HepG2 (cell line): ENCODE data around the gene CRNKL1. TPM values are rescaled to one million over a fixed set of nuclear protein-coding genes. Genes with fewer than 3 reads are reported as not detected.
A peak's percentile ranks its signal among the peaks of the same experiment; 100 is the strongest.

Experiments used
- HMGXB4 ChIP-seq, 2 experiments: sonication (generic) in 1 of 2; formaldehyde crosslinking in 1 of 2; IDR thresholded peaks; 2 replicates each; pipeline versions ENCODE4 v1.4.0 to v1.6.1; 2018 to 2020; ENCODE audit warnings: missing genetic modification reagents in 2 of 2, borderline replicate concordance in 1 of 2, low read depth in 1 of 2, mild to moderate bottlenecking in 1 of 2, missing biosample characterization in 1 of 2
- KDM2A ChIP-seq: sonication (generic); formaldehyde crosslinking; IDR thresholded peaks from 2 replicates; pipeline ENCODE4 v1.4.0; 2020; ENCODE audit warnings: low read depth, missing genetic modification reagents, borderline replicate concordance
- KLF11 ChIP-seq: IDR thresholded peaks from 2 replicates; pipeline ENCODE4 v1.6.1; 2016; ENCODE audit warnings: missing compliant biosample characterization
- MIER3 ChIP-seq: IDR thresholded peaks from 2 replicates; pipeline ENCODE4 v1.6.1; 2016; ENCODE audit warnings: missing compliant biosample characterization, borderline replicate concordance
- POGZ ChIP-seq: sonication (generic); formaldehyde crosslinking; IDR thresholded peaks from 2 replicates; pipeline ENCODE4 v1.4.0; 2020; ENCODE audit warnings: mild to moderate bottlenecking, missing genetic modification reagents
- PRPF4 ChIP-seq: fragments of 200-400 bp; formaldehyde crosslinking; IDR thresholded peaks from 2 replicates; pipeline ENCODE4 v1.6.1; 2016; ENCODE audit warnings: low read length, low read depth; ENCODE audit not compliant: poor library complexity, severe bottlenecking
- ZNF160 ChIP-seq: sonication (generic); formaldehyde crosslinking; IDR thresholded peaks from 2 replicates; pipeline ENCODE4 v1.8.0; 2022; ENCODE audit warnings: mild to moderate bottlenecking, inconsistent platforms, missing genetic modification reagents
- ZNF326 ChIP-seq: sonication (generic); formaldehyde crosslinking; IDR thresholded peaks from 2 replicates; pipeline ENCODE4 v1.4.0; 2020; ENCODE audit warnings: missing genetic modification reagents, borderline replicate concordance
- ZNF431 ChIP-seq: sonication (generic); formaldehyde crosslinking; IDR thresholded peaks from 2 replicates; pipeline ENCODE4 v1.9.0; 2022; ENCODE audit warnings: missing genetic modification reagents, low read depth, mild to moderate bottlenecking, borderline replicate concordance
- ZNF567 ChIP-seq: sonication (generic); formaldehyde crosslinking; IDR thresholded peaks from 2 replicates; pipeline ENCODE4 v1.8.1; 2023; ENCODE audit warnings: mild to moderate bottlenecking, missing genetic modification reagents, borderline replicate concordance
- ZNF660 ChIP-seq: sonication (generic); formaldehyde crosslinking; IDR thresholded peaks from 2 replicates; pipeline ENCODE4 v1.5.1; 2020; ENCODE audit warnings: mild to moderate bottlenecking, low read depth, missing genetic modification reagents, borderline replicate concordance
- ZNF773 ChIP-seq: sonication (generic); formaldehyde crosslinking; IDR thresholded peaks from 2 replicates; pipeline ENCODE4 v1.4.0; 2020; ENCODE audit warnings: missing genetic modification reagents, borderline replicate concordance
- ZZZ3 ChIP-seq: sonication (generic); formaldehyde crosslinking; IDR thresholded peaks from 2 replicates; pipeline ENCODE4 v1.4.0; 2020; ENCODE audit warnings: missing genetic modification reagents, mild to moderate bottlenecking, borderline replicate concordance
- polyA plus RNA-seq, 8 experiments: library from polyadenylated mRNA; depleted of rRNA in 3 of 8; stranded (reverse) in 7 of 8; unstranded in 1 of 8; fragments of >200 nt; fragmentation: Illumina TruSeq in 4 of 8; extraction: Trizol in 4 of 8; gene quantifications; 2 replicates each; pipeline versions ENCODE4 v1.2.1 to v1.2.3, GENCODE V29; 2011 to 2016; ENCODE audit warnings: low read depth in 4 of 8, missing spikeins in 1 of 8, mixed read lengths in 1 of 8; ENCODE audit not compliant: insufficient read depth in 1 of 8
- total RNA-seq, 5 experiments: library from RNA; depleted of rRNA; stranded (reverse); fragments of >200 nt; fragmentation: Illumina TruSeq; extraction: Trizol; gene quantifications; 2 replicates each; pipeline ENCODE4 v1.2.3, GENCODE V29; 2016; ENCODE audit warnings: low read depth in 1 of 5
- TF ChIP-seq, protein P1 (sequence below): sonication (generic); formaldehyde crosslinking; IDR thresholded peaks from 2 replicates; pipeline ENCODE4 v1.4.0; 2020; ENCODE audit warnings: mild to moderate bottlenecking, missing genetic modification reagents
- TF ChIP-seq, protein P2 (sequence below): sonication (generic); formaldehyde crosslinking; IDR thresholded peaks from 2 replicates; pipeline ENCODE4 v1.5.0; 2020; ENCODE audit warnings: mild to moderate bottlenecking, missing genetic modification reagents, borderline replicate concordance
- TF ChIP-seq, protein P3 (sequence below): sonication (generic); formaldehyde crosslinking; IDR thresholded peaks from 2 replicates; pipeline ENCODE4 v1.4.0; 2020; ENCODE audit warnings: missing genetic modification reagents

Gene CRNKL1
- total and polyA plus RNA-seq, 2 of the 13 experiments (the other 11 are each of a cell fraction or from before 2014, with no cell fraction given), result 12.3 to 64.5 TPM

GRCh38 chr20:20002101-20002998 lies 49.9 kb downstream of the CRNKL1 start (continued):
- TF ChIP-seq HMGXB4 (CRISPR knock-in tag; IDR thresholded peaks at IDR 0.05; ENCODE audit: borderline replicate concordance in 1 of 2, low read depth in 1 of 2) (peak in 1 of 2 experiments; percentile 32; a peak in 1 of 4 replicates), PRPF4 (no peak), ZZZ3 (CRISPR knock-in tag) (no peak), POGZ (CRISPR knock-in tag) (peak; percentile 71), ZNF660 (CRISPR knock-in tag) (no peak), MIER3 (CRISPR knock-in tag) (peak; percentile 75; the same call in 1 of the 2 replicates), ZNF160 (CRISPR knock-in tag) (no peak), ZNF431 (CRISPR knock-in tag) (no peak), ZNF567 (CRISPR knock-in tag) (no peak), KDM2A (CRISPR knock-in tag) (no peak), ZNF773 (CRISPR knock-in tag) (no peak), ZNF326 (no peak), KLF11 (no peak)
- TF ChIP-seq, protein P1, sequence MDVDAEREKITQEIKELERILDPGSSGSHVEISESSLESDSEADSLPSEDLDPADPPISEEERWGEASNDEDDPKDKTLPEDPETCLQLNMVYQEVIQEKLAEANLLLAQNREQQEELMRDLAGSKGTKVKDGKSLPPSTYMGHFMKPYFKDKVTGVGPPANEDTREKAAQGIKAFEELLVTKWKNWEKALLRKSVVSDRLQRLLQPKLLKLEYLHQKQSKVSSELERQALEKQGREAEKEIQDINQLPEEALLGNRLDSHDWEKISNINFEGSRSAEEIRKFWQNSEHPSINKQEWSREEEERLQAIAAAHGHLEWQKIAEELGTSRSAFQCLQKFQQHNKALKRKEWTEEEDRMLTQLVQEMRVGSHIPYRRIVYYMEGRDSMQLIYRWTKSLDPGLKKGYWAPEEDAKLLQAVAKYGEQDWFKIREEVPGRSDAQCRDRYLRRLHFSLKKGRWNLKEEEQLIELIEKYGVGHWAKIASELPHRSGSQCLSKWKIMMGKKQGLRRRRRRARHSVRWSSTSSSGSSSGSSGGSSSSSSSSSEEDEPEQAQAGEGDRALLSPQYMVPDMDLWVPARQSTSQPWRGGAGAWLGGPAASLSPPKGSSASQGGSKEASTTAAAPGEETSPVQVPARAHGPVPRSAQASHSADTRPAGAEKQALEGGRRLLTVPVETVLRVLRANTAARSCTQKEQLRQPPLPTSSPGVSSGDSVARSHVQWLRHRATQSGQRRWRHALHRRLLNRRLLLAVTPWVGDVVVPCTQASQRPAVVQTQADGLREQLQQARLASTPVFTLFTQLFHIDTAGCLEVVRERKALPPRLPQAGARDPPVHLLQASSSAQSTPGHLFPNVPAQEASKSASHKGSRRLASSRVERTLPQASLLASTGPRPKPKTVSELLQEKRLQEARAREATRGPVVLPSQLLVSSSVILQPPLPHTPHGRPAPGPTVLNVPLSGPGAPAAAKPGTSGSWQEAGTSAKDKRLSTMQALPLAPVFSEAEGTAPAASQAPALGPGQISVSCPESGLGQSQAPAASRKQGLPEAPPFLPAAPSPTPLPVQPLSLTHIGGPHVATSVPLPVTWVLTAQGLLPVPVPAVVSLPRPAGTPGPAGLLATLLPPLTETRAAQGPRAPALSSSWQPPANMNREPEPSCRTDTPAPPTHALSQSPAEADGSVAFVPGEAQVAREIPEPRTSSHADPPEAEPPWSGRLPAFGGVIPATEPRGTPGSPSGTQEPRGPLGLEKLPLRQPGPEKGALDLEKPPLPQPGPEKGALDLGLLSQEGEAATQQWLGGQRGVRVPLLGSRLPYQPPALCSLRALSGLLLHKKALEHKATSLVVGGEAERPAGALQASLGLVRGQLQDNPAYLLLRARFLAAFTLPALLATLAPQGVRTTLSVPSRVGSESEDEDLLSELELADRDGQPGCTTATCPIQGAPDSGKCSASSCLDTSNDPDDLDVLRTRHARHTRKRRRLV (CRISPR knock-in tag), result no peak
- TF ChIP-seq, protein P2, sequence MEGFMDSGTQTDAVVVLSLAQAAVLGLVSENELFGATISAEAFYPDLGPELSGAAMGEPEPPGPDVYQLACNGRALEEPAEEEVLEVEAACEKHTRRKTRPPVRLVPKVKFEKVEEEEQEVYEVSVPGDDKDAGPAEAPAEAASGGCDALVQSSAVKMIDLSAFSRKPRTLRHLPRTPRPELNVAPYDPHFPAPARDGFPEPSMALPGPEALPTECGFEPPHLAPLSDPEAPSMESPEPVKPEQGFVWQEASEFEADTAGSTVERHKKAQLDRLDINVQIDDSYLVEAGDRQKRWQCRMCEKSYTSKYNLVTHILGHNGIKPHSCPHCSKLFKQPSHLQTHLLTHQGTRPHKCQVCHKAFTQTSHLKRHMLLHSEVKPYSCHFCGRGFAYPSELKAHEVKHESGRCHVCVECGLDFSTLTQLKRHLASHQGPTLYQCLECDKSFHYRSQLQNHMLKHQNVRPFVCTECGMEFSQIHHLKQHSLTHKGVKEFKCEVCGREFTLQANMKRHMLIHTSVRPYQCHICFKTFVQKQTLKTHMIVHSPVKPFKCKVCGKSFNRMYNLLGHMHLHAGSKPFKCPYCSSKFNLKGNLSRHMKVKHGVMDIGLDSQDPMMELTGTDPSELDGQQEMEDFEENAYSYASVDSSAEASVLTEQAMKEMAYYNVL (CRISPR knock-in tag), result 0 out of 2 replicates have a peak, but pooled peaks have one; percentile 29
- TF ChIP-seq, protein P3, sequence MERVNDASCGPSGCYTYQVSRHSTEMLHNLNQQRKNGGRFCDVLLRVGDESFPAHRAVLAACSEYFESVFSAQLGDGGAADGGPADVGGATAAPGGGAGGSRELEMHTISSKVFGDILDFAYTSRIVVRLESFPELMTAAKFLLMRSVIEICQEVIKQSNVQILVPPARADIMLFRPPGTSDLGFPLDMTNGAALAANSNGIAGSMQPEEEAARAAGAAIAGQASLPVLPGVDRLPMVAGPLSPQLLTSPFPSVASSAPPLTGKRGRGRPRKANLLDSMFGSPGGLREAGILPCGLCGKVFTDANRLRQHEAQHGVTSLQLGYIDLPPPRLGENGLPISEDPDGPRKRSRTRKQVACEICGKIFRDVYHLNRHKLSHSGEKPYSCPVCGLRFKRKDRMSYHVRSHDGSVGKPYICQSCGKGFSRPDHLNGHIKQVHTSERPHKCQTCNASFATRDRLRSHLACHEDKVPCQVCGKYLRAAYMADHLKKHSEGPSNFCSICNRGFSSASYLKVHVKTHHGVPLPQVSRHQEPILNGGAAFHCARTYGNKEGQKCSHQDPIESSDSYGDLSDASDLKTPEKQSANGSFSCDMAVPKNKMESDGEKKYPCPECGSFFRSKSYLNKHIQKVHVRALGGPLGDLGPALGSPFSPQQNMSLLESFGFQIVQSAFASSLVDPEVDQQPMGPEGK (CRISPR knock-in tag), result peak; percentile 95
